Progenitor cell of endocrine pancreas (in vitro differentiated cells): ENCODE measurements around the gene ABCC9. TPM values are rescaled to one million over a fixed set of nuclear protein-coding genes. Genes with fewer than 3 reads are reported as not detected.

ENCODE experiments used
- DNase-seq: peaks from one replicate; pipeline ENCODE4 v3.0.0; 2021; ENCODE audit warnings: low spot score; ENCODE audit not compliant: unreplicated experiment
- H3K27ac Mint-ChIP-seq: 2 replicates; pipeline ENCODE4 v1.8.0; 2021; ENCODE audit warnings: mild to moderate bottlenecking, moderate library complexity, mixed read lengths
- H3K27me3 Mint-ChIP-seq: 2 replicates; pipeline ENCODE4 v1.8.0; 2021; ENCODE audit warnings: mixed read lengths
- H3K36me3 Mint-ChIP-seq: 2 replicates; pipeline ENCODE4 v1.8.0; 2022; ENCODE audit warnings: mixed read lengths; ENCODE audit not compliant: insufficient read depth
- H3K4me1 Mint-ChIP-seq: 2 replicates; pipeline ENCODE4 v1.8.0; 2021; ENCODE audit warnings: low read depth, mixed read lengths
- H3K4me3 Mint-ChIP-seq: 2 replicates; pipeline ENCODE4 v1.8.0; 2021; ENCODE audit warnings: low read depth, mild to moderate bottlenecking, moderate library complexity, mixed read lengths
- H3K9me3 Mint-ChIP-seq: 2 replicates; pipeline ENCODE4 v1.8.0; 2021; ENCODE audit warnings: low read depth, mixed read lengths
- CTCF ChIP-seq: fragments of 200-600 bp; sonication (generic); IDR thresholded peaks from one replicate; pipeline ENCODE4 v1.5.0; 2021; ENCODE audit warnings: antibody characterized with exemption, mild to moderate bottlenecking; ENCODE audit not compliant: unreplicated experiment
- total RNA-seq: library from RNA; stranded (reverse); gene quantifications from 2 replicates; pipeline ENCODE4 v1.2.1, GENCODE V29; 2021

ABCC9 gene
- total RNA-seq, 1 donor from 2014 or later: 0.29 TPM

DNA sequence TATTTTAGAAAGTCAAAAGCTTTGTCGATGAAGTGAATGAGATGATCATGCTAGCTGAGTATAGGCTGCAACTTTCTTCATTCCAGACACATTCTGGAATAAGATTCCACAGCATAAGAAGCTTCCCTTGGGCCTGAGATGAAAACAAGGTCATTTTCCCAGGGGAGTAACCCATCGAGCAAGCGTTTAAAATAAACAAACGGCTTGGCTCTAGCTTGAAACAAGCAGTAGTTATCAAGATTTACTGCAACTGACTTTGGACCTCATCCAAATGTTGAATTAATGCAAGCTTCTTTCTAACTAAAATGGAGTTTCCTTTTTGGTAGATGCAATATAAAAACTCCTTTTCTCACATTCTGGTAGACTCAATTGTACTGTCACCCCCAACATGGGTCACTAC, 189.7 kb downstream of the ABCC9 start:
- Mint-ChIP-seq H3K4me1 (no peaks in the 10 kb centered on the region), H3K27me3 (peaks cover 4% of the 10 kb centered on the region), H3K4me3 (no peak overlapping the region), H3K36me3 (no peaks in the 10 kb centered on the region), H3K9me3 (peaks cover 3% of the 10 kb centered on the region), H3K27ac (no peak overlapping the region)
- no peak for TF ChIP-seq CTCF
- no peak for DNase-seq

Other genes with a start within 250 kb of the ABCC9 start
- gene KCNJ8, start 166.7 kb downstream of the ABCC9 start, total RNA-seq: 1.1 and 2.2 TPM in 2 replicates
- 51.9 and 55.8 TPM in 2 replicates for gene CMAS, start 104.8 kb upstream of the ABCC9 start, total RNA-seq